PC-9 (cell line): ENCODE results near the gene TRMT112.

Source experiments
- EZH2 ChIP-seq: fragments of 200-600 bp; sonication (generic); IDR thresholded peaks from 2 replicates; pipeline ENCODE4 v1.8.0; 2017; ENCODE audit warnings: antibody characterized with exemption, low read depth
- TF ChIP-seq, protein P1 (sequence below): fragments of 200-600 bp; sonication (generic); conservative IDR thresholded peaks from 2 replicates; pipeline ENCODE4 v1.6.1; 2017; ENCODE audit warnings: mixed run types, antibody characterized with exemption, mild to moderate bottlenecking, moderate library complexity

DNA sequence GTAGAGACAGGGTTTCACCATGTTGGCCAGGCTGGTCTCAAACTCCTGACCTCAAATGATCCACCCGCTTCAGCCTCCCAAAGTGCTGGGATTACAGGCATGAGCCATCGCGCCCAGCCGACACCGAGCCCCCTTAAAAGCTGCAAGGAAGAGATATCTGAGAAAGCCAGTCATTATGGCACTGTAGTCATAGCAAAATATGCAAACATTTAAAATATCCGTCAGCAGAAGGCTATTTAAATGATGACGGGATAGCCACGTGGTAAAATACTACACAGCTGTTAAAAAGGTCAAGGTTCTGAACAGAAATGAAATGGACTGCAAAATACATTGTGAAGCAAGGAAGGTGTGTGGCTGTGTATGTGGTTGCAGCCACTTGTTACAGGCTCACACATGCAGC, 16.2 kb upstream of the TRMT112 start:
- TF ChIP-seq, protein P1, sequence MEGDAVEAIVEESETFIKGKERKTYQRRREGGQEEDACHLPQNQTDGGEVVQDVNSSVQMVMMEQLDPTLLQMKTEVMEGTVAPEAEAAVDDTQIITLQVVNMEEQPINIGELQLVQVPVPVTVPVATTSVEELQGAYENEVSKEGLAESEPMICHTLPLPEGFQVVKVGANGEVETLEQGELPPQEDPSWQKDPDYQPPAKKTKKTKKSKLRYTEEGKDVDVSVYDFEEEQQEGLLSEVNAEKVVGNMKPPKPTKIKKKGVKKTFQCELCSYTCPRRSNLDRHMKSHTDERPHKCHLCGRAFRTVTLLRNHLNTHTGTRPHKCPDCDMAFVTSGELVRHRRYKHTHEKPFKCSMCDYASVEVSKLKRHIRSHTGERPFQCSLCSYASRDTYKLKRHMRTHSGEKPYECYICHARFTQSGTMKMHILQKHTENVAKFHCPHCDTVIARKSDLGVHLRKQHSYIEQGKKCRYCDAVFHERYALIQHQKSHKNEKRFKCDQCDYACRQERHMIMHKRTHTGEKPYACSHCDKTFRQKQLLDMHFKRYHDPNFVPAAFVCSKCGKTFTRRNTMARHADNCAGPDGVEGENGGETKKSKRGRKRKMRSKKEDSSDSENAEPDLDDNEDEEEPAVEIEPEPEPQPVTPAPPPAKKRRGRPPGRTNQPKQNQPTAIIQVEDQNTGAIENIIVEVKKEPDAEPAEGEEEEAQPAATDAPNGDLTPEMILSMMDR = no peak
- TF ChIP-seq EZH2 = no peak
